IMR-90 (cell line): ENCODE data around the gene DYSF. TPM values are rescaled to one million over a fixed set of nuclear protein-coding genes. Genes with fewer than 3 reads are reported as not detected.

Source experiments
- ATAC-seq: fragments of 200-7000 bp; cut with Tn5 transposase; 2 replicates; pipeline ENCODE4 v1.9.1; 2020; ENCODE audit warnings: low read depth, mild to moderate bottlenecking, moderate library complexity
- BruUV-seq: library from RNA; stranded (reverse); fragments of 400-500 nt; replicated peaks from 2 replicates; lab custom pipeline; 2021; lab: Mats Ljungman, UMichigan
- CTCF ChIA-PET: fragments of 300-600 bp; formaldehyde crosslinking; extraction: SDS; loops from one replicate; lab custom pipeline; 2021; ENCODE audit warnings: antibody characterized with exemption; lab: Yijun Ruan, JAX
- POLR2A ChIA-PET: fragments of 300-600 bp; sonication (Branson Sonifier 250); formaldehyde crosslinking; loops from one replicate; lab custom pipeline; 2022; ENCODE audit warnings: antibody characterized with exemption; ENCODE audit not compliant: unreplicated experiment; lab: Charles Lee
- DNase-seq: peaks from one replicate; pipeline ENCODE4 v3.0.0; 2013
- H2AFZ ChIP-seq: replicated peaks from 2 replicates; pipeline ENCODE3; 2013; ENCODE audit warnings: low read length, mild to moderate bottlenecking; ENCODE audit not compliant: poor library complexity
- H2AK5ac ChIP-seq: 2 replicates; pipeline ENCODE4 v1.6.1; 2013; ENCODE audit warnings: low read depth, low read length, inconsistent platforms
- H2AK9ac ChIP-seq: replicated peaks from 2 replicates; pipeline ENCODE3; 2013; ENCODE audit warnings: mild to moderate bottlenecking, low read depth, low read length, moderate library complexity; ENCODE audit not compliant: poor library complexity
- H2BK120ac ChIP-seq: 2 replicates; pipeline ENCODE4 v1.6.1; 2013; ENCODE audit warnings: low read depth, low read length, inconsistent platforms
- H2BK15ac ChIP-seq: 3 replicates; pipeline ENCODE4 v1.6.1; 2013; ENCODE audit warnings: low read depth, low read length, inconsistent platforms
- H2BK20ac ChIP-seq: 2 replicates; pipeline ENCODE4 v1.6.1; 2013; ENCODE audit warnings: low read depth, mild to moderate bottlenecking, inconsistent platforms, low read length, moderate library complexity
- H2BK5ac ChIP-seq: 2 replicates; pipeline ENCODE4 v1.6.1; 2013; ENCODE audit warnings: mild to moderate bottlenecking, low read depth, low read length, inconsistent platforms; ENCODE audit not compliant: poor library complexity, severe bottlenecking
- H3K14ac ChIP-seq: replicated peaks from 2 replicates; pipeline ENCODE4 v1.6.1; 2013; ENCODE audit warnings: low read depth, low read length, inconsistent platforms
- H3K18ac ChIP-seq: 2 replicates; pipeline ENCODE4 v1.6.1; 2013; ENCODE audit warnings: low read depth, low read length, control low read depth
- H3K23ac ChIP-seq: 2 replicates; pipeline ENCODE4 v1.6.1; 2013; ENCODE audit warnings: low read depth, low read length, inconsistent platforms
- H3K27ac ChIP-seq: 2 replicates; pipeline ENCODE4 v1.5.1; 2013; ENCODE audit warnings: mild to moderate bottlenecking, control low read depth, low read length; ENCODE audit not compliant: insufficient read depth
- H3K27me3 ChIP-seq: 2 replicates; pipeline ENCODE4 v1.6.1; 2013; ENCODE audit warnings: low read length; ENCODE audit not compliant: control insufficient read depth, insufficient read depth
- H3K36me3 ChIP-seq: 2 replicates; pipeline ENCODE4 v1.6.1; 2013; ENCODE audit warnings: low read length, mixed read lengths; ENCODE audit not compliant: control insufficient read depth, insufficient read depth
- H3K4ac ChIP-seq: 2 replicates; pipeline ENCODE4 v1.6.1; 2013; ENCODE audit warnings: low read depth, low read length, inconsistent platforms
- H3K4me1 ChIP-seq: 2 replicates; pipeline ENCODE4 v1.6.1; 2013; ENCODE audit warnings: low read length, mixed read lengths; ENCODE audit not compliant: control insufficient read depth, insufficient read depth
- H3K4me2 ChIP-seq: 2 replicates; pipeline ENCODE4 v1.6.1; 2013; ENCODE audit warnings: low read depth, mild to moderate bottlenecking, control low read depth, low read length, moderate library complexity
- H3K4me3 ChIP-seq: 2 replicates; pipeline ENCODE4 v1.5.1; 2013; ENCODE audit warnings: low read depth, mild to moderate bottlenecking, control low read depth, low read length, moderate library complexity; ENCODE audit not compliant: insufficient read depth
- H3K56ac ChIP-seq: 2 replicates; pipeline ENCODE4 v1.6.1; 2013; ENCODE audit warnings: low read length, inconsistent platforms; ENCODE audit not compliant: insufficient read depth; ENCODE audit errors: extremely low read depth
- H3K79me1 ChIP-seq, 2 experiments: 2 replicates each; pipeline ENCODE4 v1.6.1; 2013; ENCODE audit warnings: low read length in 2 of 2, inconsistent platforms in 1 of 2, low read depth in 1 of 2
- H3K9ac ChIP-seq: 2 replicates; pipeline ENCODE4 v1.6.1; 2013; ENCODE audit warnings: low read depth, low read length, control low read depth
- H3K9me1 ChIP-seq: 2 replicates; pipeline ENCODE4 v1.6.1; 2013; ENCODE audit warnings: low read length, inconsistent platforms; ENCODE audit not compliant: insufficient read depth
- H3K9me3 ChIP-seq: 2 replicates; pipeline ENCODE4 v1.6.1; 2013; ENCODE audit warnings: low read length; ENCODE audit not compliant: control insufficient read depth, insufficient read depth
- H4K20me1 ChIP-seq: 2 replicates; pipeline ENCODE4 v1.6.1; 2013; ENCODE audit warnings: low read length, inconsistent platforms; ENCODE audit not compliant: insufficient read depth
- H4K5ac ChIP-seq: 2 replicates; pipeline ENCODE4 v1.6.1; 2013; ENCODE audit warnings: mild to moderate bottlenecking, low read depth, low read length, control low read depth
- H4K8ac ChIP-seq, 2 experiments: 2 replicates each; pipeline ENCODE4 v1.6.1; 2013; ENCODE audit warnings: low read depth in 2 of 2, low read length in 2 of 2, control low read depth in 1 of 2, inconsistent platforms in 1 of 2
- H4K91ac ChIP-seq: 2 replicates; pipeline ENCODE4 v1.6.1; 2013; ENCODE audit warnings: low read depth, low read length, inconsistent platforms; ENCODE audit not compliant: insufficient read depth
- BHLHE40 ChIP-seq: fragments of 150-350 bp; IDR thresholded peaks from 2 replicates; pipeline ENCODE4 v1.6.1; 2016; ENCODE audit warnings: mild to moderate bottlenecking, low read depth, low read length
- SMC3 ChIP-seq: fragments of 150-350 bp; IDR thresholded peaks from 2 replicates; pipeline ENCODE4 v1.6.1; 2016; ENCODE audit warnings: low read depth, mild to moderate bottlenecking, antibody characterized with exemption, low read length, moderate library complexity
- WGBS, 2 experiments: methylation state at CpG; one replicate each; pipeline versions ENCODE4 v1.1.5 to v1.1.7; 2013; ENCODE audit warnings: missing lambda C conversion rate in 2 of 2; ENCODE audit not compliant: insufficient read length in 1 of 2; ENCODE audit errors: extremely low coverage in 2 of 2; 5-methylcytosine and 5-hydroxymethylcytosine counted together
- dilution Hi-C: fragments of 300-500 bp; cut with HindIII; formaldehyde crosslinking; loops from one replicate; pipeline ENCODE4 v1.14.3; 2018; ENCODE audit warnings: low sequenced_read_pairs; ENCODE audit not compliant: unreplicated experiment
- in situ Hi-C: fragments of 300-500 bp; cut with MboI; formaldehyde crosslinking; loops from 3 replicates; pipeline ENCODE4 v1.14.3; 2019; ENCODE audit warnings: low sequenced_read_pairs, inconsistent platforms, mixed read lengths
- intact Hi-C: fragments of 100-400 bp; cut with micrococcal nuclease; formaldehyde crosslinking; loops from 2 replicates; pipeline ENCODE4 v1.10.0; 2022
- polyA plus RNA-seq, 3 experiments: library from polyadenylated mRNA; depleted of rRNA; stranded (reverse); fragments of >200 nt; gene quantifications; 2 replicates each; pipeline ENCODE4 v1.2.3, GENCODE V29; 2012; ENCODE audit warnings: low replicate concordance in 1 of 3
- total RNA-seq: library from RNA; depleted of rRNA; stranded (reverse); fragments of >200 nt; gene quantifications from 2 replicates; pipeline ENCODE4 v1.2.3, GENCODE V29; 2012
- TF ChIP-seq, protein P1 (sequence below): fragments of 150-350 bp; IDR thresholded peaks from 2 replicates; pipeline ENCODE4 v1.6.1; 2017; ENCODE audit warnings: mild to moderate bottlenecking, antibody characterized with exemption, low read length, low read depth

The DYSF gene
- total and polyA plus RNA-seq, 2 of the 4 experiments (the other 2 are of a cell fraction) = 0.09 to 0.18 TPM

DNA sequence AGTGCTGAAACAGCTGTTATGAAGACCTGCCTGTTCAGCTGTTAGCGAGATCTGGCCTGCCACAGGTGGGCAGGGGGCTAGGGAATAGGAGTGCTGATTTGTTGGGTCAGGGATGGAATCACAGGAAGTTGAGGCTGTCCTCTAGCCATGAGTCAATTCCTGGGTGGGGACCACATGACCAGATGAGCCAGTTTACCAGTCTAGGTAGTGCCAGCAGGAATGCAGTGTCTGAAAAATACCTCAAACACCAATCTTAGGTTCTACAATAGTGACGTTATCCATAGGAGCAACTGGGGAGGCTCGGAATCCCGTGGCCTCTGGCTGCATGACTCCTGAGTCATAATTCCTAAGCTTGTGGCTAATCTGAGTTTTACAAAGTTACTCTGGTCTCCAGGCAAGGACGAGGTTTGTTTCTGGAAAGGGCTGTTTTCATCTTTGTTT is 44.9 kb downstream of the DYSF start:
- Histone ChIP-seq H2AFZ (peak overlapping the region; percentile 71), H2AK5ac (no peak overlapping the region), H3K9me3 (no peaks in the 10 kb centered on the region), H3K9me1 (peaks cover 3% of the 10 kb centered on the region; the same call in 1 of the 2 replicates), H4K91ac (peak overlapping the region; percentile 28; the same call in 1 of the 2 replicates), H3K4ac (peak overlapping the region; percentile 63; the same call in 1 of the 2 replicates), H2AK9ac (no peak overlapping the region), H4K5ac (no peak overlapping the region), H3K79me1 (no peaks in the 10 kb centered on the region), H3K4me3 (no peak overlapping the region), H4K20me1 (no peaks in the 10 kb centered on the region), H3K4me2 (no peak overlapping the region), H2BK5ac (peak overlapping the region; percentile 70), H3K27ac (no peak overlapping the region), H3K36me3 (no peaks in the 10 kb centered on the region), H3K14ac (no peak overlapping the region), H3K4me1 (peaks cover 2% of the 10 kb centered on the region; the same call in 1 of the 2 replicates), H3K9ac (no peak overlapping the region), H3K23ac (0 out of 2 replicates have a peak overlapping the region, but pooled peaks have one; percentile 14), H3K56ac (no peak overlapping the region), H3K18ac (no peak overlapping the region), H4K8ac (peak overlapping the region in 1 of 2 experiments; percentile 51; a peak in 1 of 4 replicates), H2BK120ac (peak overlapping the region; percentile 63; the same call in 1 of the 2 replicates), H2BK20ac (peak overlapping the region; percentile 33; the same call in 1 of the 2 replicates), H3K27me3 (no peaks in the 10 kb centered on the region), H2BK15ac (no peak overlapping the region)
- 60% methylated on average over 1 of the region's 5 CpGs; no CpG with 5 or more reads in 1 of the 2 experiments for WGBS, 2 experiments
- DNase-seq (peak; percentile 89), ATAC-seq (peak; percentile 79)
- ChIA-PET CTCF (interaction anchor here (2.2 kb wide), 1 partner anchor 12 kb away, joined by 11 read pairs; no protein-coding TSS in a partner anchor), POLR2A (no interaction called here)
- BruUV-seq = no TSS peak
- dilution Hi-C loops (no loop called here), intact Hi-C loops (no loop called here), in situ Hi-C loops (no loop called here)
- TF ChIP-seq SMC3 = no peak
- TF ChIP-seq BHLHE40 = peak; percentile 62
- TF ChIP-seq, protein P1, sequence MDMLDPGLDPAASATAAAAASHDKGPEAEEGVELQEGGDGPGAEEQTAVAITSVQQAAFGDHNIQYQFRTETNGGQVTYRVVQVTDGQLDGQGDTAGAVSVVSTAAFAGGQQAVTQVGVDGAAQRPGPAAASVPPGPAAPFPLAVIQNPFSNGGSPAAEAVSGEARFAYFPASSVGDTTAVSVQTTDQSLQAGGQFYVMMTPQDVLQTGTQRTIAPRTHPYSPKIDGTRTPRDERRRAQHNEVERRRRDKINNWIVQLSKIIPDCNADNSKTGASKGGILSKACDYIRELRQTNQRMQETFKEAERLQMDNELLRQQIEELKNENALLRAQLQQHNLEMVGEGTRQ = peak; percentile 68
